GM18505 (cell line): ENCODE data around the gene EPHA2.
"Not testable (repeated sequence)": the region's sequence is repeated elsewhere in the genome, so short reads cannot be mapped to it uniquely, and the experiment has no call there.

ENCODE experiments used
- ATAC-seq: cut with Tn5 transposase; IDR thresholded peaks from one replicate; pipeline ENCODE4 v1.9.1; 2021; ENCODE audit not compliant: unreplicated experiment
- POLR2A ChIP-seq: IDR thresholded peaks from 4 replicates; pipeline ENCODE4 v1.6.1; 2011; ENCODE audit warnings: borderline replicate concordance; ENCODE audit not compliant: insufficient read depth, insufficient read length; ENCODE audit errors: extremely low read depth

The EPHA2 gene

GRCh38 chr1:16155537-16156410, at the start of gene EPHA2:
TSS of gene EPHA2 (minus strand) at chr1:16156069. CDS start at chr1:16155932, 137 bp downstream.
- ATAC-seq: no peak
- TF ChIP-seq POLR2A: no peak

- TF ChIP-seq POLR2A: no peak
- ATAC-seq: no peak
Observed at GRCh38 chr1:16205334-16205671, 49.4 kb upstream of the EPHA2 start.

GRCh38 chr1:16204634-16205333, 48.9 kb upstream of the EPHA2 start:
- ATAC-seq: no peak
- TF ChIP-seq POLR2A: no peak

DNA sequence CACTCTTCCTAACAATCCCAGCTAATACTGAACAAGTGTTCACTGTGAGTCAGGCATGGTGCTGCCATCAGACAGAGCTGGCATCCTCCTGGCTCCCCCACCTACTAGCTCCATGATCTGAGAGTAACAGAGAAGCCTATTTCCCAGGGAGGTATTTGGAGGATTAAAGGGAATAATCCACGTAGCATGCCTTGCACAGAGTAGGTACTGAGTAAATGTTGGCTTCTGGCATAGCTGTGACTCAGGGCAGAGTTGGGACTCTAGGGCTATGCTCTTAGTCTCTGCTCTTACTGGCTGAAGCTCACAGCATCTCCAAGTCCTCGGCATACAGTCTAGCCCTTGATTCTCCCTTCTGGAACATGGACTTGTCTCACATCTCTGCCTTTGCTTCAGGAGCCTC, 48.3 kb upstream of the EPHA2 start:
- no peak for ATAC-seq
- TF ChIP-seq POLR2A: no peak

GRCh38 chr1:16203550-16203949, 47.7 kb upstream of the EPHA2 start:
- no peak for TF ChIP-seq POLR2A
- ATAC-seq: no peak

DNA sequence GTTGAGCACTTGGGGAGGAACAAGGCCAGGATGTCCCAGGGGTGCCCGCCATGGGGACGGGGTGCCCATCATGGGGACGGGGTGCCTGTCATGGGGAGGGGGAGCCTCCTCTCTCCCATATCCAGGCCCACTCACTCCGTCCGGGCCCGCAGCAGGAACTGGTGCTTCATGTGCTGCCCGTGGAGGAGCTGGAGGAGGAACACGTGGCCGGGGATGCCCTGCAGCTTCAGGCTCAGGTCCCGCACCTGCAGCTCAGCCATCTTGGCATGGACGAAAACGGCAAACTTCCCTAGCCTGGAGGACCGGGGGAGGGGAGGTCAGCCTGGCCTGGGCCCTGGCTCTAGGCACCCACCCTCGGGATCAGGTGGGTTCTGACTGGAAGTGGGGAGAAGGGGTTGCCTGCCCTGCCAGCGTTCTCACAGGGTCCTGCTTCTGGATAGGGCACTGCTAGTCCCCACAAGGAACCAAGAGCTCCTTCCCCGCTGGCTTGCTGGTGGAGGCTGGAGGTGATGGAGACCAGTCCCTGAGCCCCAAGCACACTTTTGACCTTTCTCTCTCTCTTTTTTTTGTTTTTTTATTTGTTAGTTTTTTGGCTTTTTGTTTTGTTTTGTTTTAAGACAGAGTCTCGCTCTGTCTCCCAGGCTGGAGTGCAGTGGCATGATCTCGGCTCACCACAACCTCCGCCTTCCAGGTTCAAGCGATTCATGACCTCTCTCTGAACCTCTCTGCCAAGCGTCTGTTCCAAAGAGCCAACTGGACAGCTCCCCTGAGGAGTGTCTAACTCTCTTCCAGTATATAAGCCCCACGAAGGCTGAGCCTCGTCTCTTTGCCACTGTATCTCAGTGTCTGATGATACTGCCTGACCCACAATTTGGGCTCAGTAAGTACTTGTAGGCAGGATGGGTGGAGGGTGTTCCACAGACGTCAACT, 46.7 kb upstream of the EPHA2 start:
- TF ChIP-seq POLR2A: no peak
- ATAC-seq: no peak

GRCh38 chr1:16199700-16200099, 43.8 kb upstream of the EPHA2 start:
- no peak for ATAC-seq
- no peak for TF ChIP-seq POLR2A

GRCh38 chr1:16199157-16199501, 43.3 kb upstream of the EPHA2 start:
- TF ChIP-seq POLR2A: no peak
- no peak for ATAC-seq

- no peak for ATAC-seq
- no peak for TF ChIP-seq POLR2A
Observed at GRCh38 chr1:16198444-16199156, 42.7 kb upstream of the EPHA2 start.

- no peak for TF ChIP-seq POLR2A
- ATAC-seq: no peak
Observed at GRCh38 chr1:16196874-16197273, 41.0 kb upstream of the EPHA2 start.

DNA sequence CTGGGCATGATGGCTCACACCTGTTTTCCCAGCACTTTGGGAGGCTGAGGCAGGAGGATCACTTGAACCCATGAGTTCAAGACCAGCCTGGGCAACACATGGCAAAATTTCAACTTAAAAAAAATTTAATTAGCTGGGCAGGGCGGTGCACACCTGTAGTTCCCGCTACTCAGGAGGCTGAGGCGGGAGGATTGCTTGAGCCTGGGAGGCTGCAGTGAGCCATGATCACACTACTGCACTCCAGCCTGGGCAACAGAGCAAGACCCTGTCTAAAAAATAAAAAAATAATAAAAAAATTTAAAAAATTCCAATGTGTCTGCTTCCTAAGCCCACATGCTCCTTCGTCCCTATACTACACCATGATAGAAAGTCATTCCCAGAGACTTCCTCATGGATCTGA, 40.3 kb upstream of the EPHA2 start:
- ATAC-seq: not testable (repeated sequence)

DNA sequence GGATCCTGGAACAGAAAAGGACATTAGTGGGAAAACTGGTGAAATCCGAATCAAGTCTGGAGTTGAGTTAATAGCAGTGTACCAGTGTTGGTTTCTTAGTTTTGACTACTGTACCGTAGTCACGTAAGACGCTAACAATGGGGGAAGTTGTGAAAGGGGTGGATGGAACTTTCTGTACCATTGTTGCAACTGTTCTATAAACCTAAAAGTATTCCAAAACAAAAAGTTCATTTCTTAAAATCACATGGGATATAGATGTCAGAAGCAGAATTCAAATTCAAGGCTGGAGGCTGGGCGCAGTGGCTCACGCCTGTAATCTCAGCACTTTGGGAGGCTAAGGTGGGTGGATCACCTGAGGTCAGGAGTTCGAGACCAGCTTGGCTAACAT, 39.6 kb upstream of the EPHA2 start:
- ATAC-seq: no peak
- TF ChIP-seq POLR2A: no peak
